ENCODE measurements around the gene FGF12.

The FGF12 gene

GRCh38 chr3:192449036-192449435 is 278.3 kb downstream of the FGF12 start:
- H3K4me3 ChIP-seq (ENCODE audit: low read length) = no peak overlapping the region
- DNase-seq (ENCODE audit: low read depth) = no peak
- TF ChIP-seq CTCF (conservative IDR thresholded peaks at IDR 0.05; ENCODE audit: low read depth, low read length) = peak; percentile 53

GRCh38 chr3:192445770-192446644 is 281.3 kb downstream of the FGF12 start:
- H3K4me3 ChIP-seq (ENCODE audit: low read length) = no peak overlapping the region
- DNase-seq (ENCODE audit: low read depth) = no peak
- no peak for TF ChIP-seq CTCF (conservative IDR thresholded peaks at IDR 0.05; ENCODE audit: low read depth, low read length)

DNA sequence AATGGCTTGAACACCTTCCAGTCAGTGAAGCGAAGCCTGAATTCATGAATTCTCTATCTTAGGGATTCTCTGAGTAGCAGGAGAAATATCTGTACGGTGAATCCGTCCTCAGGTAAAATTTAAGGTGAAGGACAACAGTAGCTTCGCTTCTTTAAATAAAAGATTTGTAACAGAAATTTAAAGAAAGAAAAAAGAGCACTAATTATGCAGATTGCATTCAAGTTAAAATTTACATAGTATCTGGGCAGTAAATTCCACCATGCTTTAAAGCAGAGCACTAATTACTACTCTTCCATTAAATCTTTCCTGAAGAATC is 282.6 kb downstream of the FGF12 start:
- TF ChIP-seq CTCF (conservative IDR thresholded peaks at IDR 0.05; ENCODE audit: low read depth, low read length) = no peak
- no peak for DNase-seq (ENCODE audit: low read depth)
- H3K4me3 ChIP-seq (ENCODE audit: low read length) = no peak overlapping the region

- no peak overlapping the region for H3K4me3 ChIP-seq (ENCODE audit: low read length)
- peak; percentile 16 for DNase-seq (ENCODE audit: low read depth)
- peak; percentile 99 for TF ChIP-seq CTCF (conservative IDR thresholded peaks at IDR 0.05; ENCODE audit: low read depth, low read length)
These were observed 283.1 kb downstream of the FGF12 start for GRCh38 chr3:192444096-192444790.

DNA sequence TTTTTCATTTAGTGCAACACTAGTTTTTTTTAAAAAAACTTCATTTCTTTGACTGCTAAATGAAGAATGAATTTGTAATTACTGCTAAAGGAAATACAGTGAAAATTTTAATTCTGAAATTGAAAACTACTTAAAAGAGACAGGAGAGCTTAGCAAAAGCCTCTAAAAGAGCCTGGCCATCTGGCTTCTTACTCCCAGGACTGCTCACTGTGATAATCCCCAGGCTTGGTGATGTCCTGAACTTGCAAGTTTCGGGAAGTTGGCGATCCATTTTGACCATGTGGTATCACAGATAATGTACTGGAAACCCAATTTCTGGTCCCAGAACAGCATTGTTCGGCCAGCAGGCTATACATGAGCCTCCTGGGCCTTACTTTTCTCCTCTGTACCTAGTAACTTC is 292.1 kb downstream of the FGF12 start:
- no peak for TF ChIP-seq CTCF (conservative IDR thresholded peaks at IDR 0.05; ENCODE audit: low read depth, low read length)
- DNase-seq (ENCODE audit: low read depth) = no peak
- no peak overlapping the region for H3K4me3 ChIP-seq (ENCODE audit: low read length)

DNA sequence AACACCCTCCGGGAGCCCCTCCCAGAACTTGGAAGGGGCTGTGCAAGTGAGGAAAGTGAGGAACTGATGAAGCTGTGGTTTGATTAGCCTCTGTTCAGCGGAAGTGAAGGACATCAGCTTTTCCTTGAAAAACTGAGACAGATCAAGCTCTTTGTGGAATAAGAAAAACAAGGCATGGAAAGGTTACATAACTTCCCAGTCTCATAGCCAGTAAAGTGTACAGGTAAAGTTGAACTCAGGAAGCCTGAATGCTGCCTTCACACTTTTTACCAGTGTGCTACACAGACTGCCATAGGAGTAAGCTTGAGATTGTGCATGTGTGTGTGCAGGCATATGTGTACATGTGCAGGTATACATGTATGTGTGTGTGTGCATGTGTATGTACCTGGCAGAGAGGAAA is 293.2 kb downstream of the FGF12 start:
- TF ChIP-seq CTCF (conservative IDR thresholded peaks at IDR 0.05; ENCODE audit: low read depth, low read length) = no peak
- no peak for DNase-seq (ENCODE audit: low read depth)
- H3K4me3 ChIP-seq (ENCODE audit: low read length) = no peak overlapping the region

DNA sequence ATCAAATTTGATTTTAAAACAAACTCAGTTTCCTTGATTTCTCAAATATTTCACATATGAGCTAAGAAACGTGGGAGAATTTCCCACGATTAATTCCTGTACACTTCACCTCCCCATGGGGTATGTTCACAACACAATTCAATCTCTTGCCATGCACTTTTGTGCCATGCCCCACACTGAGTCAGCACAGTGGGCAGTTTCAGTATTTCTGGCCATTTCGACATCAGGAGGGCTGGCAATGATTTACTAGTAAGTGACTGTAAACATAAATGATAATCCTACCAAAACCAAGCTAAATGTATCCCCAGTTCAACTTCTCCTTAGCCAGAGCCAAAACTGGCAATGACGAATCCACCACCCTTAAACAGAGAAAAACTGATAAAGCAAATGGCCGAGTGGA is 293.6 kb downstream of the FGF12 start:
- no peak for DNase-seq (ENCODE audit: low read depth)
- no peak overlapping the region for H3K4me3 ChIP-seq (ENCODE audit: low read length)
- no peak for TF ChIP-seq CTCF (conservative IDR thresholded peaks at IDR 0.05; ENCODE audit: low read depth, low read length)

Measured in retinal pigment epithelial cell (primary cell).